ENCODE results near the gene GRID1.

GRID1 gene

GRCh38 chr10:86304436-86304835 is 62.2 kb downstream of the GRID1 start:
- Mint-ChIP-seq H3K9me3 (no peaks in the 10 kb centered on the region), H3K36me3 (no peaks in the 10 kb centered on the region), H3K4me3 (no peak overlapping the region), H3K27me3 (peaks cover 8% of the 10 kb centered on the region), H3K27ac (no peak overlapping the region), H3K4me1 (no peaks in the 10 kb centered on the region)
- no peak for DNase-seq (ENCODE audit: low spot score in 2 of 2)
- no peak for ATAC-seq (ENCODE audit: low read depth)

GRCh38 chr10:86303626-86304025 is 63.0 kb downstream of the GRID1 start:
- DNase-seq (ENCODE audit: low spot score in 2 of 2) (no peak), ATAC-seq (ENCODE audit: low read depth) (no peak)
- Mint-ChIP-seq H3K4me1 (no peaks in the 10 kb centered on the region), H3K36me3 (no peaks in the 10 kb centered on the region), H3K27me3 (peaks cover 8% of the 10 kb centered on the region), H3K27ac (no peak overlapping the region), H3K9me3 (no peaks in the 10 kb centered on the region), H3K4me3 (no peak overlapping the region)

- Mint-ChIP-seq H3K27me3 (peaks cover 8% of the 10 kb centered on the region), H3K27ac (no peak overlapping the region), H3K36me3 (no peaks in the 10 kb centered on the region), H3K4me3 (no peak overlapping the region), H3K4me1 (no peaks in the 10 kb centered on the region), H3K9me3 (no peaks in the 10 kb centered on the region)
- no peak for ATAC-seq (ENCODE audit: low read depth)
- no peak for DNase-seq (ENCODE audit: low spot score in 2 of 2)
Measured at GRCh38 chr10:86301971-86302370, 64.6 kb downstream of the GRID1 start.

- no peaks in the 10 kb centered on the region for H3K9me3 Mint-ChIP-seq
- peaks cover 8% of the 10 kb centered on the region for H3K27me3 Mint-ChIP-seq
- no peak overlapping the region for H3K27ac Mint-ChIP-seq
- H3K36me3 Mint-ChIP-seq, result no peaks in the 10 kb centered on the region
- ATAC-seq (ENCODE audit: low read depth) (no peak), DNase-seq (ENCODE audit: low spot score in 2 of 2) (no peak)
- no peaks in the 10 kb centered on the region for H3K4me1 Mint-ChIP-seq
- H3K4me3 Mint-ChIP-seq, result no peak overlapping the region
Measured at GRCh38 chr10:86300931-86301830, 65.4 kb downstream of the GRID1 start.

- H3K9me3 Mint-ChIP-seq, result no peaks in the 10 kb centered on the region
- no peak overlapping the region for H3K27ac Mint-ChIP-seq
- no peak overlapping the region for H3K4me3 Mint-ChIP-seq
- H3K4me1 Mint-ChIP-seq, result no peaks in the 10 kb centered on the region
- ATAC-seq (ENCODE audit: low read depth) (no peak), DNase-seq (ENCODE audit: low spot score in 2 of 2) (no peak)
- no peaks in the 10 kb centered on the region for H3K36me3 Mint-ChIP-seq
- H3K27me3 Mint-ChIP-seq, result peaks cover 8% of the 10 kb centered on the region
Measured at GRCh38 chr10:86300399-86300925, 66.1 kb downstream of the GRID1 start.

- ATAC-seq (ENCODE audit: low read depth), result no peak
- H3K27ac Mint-ChIP-seq, result no peak overlapping the region
- peaks cover 14% of the 10 kb centered on the region for H3K27me3 Mint-ChIP-seq
- H3K9me3 Mint-ChIP-seq, result no peaks in the 10 kb centered on the region
- no peaks in the 10 kb centered on the region for H3K4me1 Mint-ChIP-seq
- no peak for DNase-seq (ENCODE audit: low spot score in 2 of 2)
- no peak overlapping the region for H3K4me3 Mint-ChIP-seq
- H3K36me3 Mint-ChIP-seq, result no peaks in the 10 kb centered on the region
Measured at GRCh38 chr10:86299562-86299961, 67.0 kb downstream of the GRID1 start.

- Mint-ChIP-seq H3K4me3 (no peak overlapping the region), H3K27ac (no peak overlapping the region), H3K4me1 (no peaks in the 10 kb centered on the region), H3K27me3 (peaks cover 12% of the 10 kb centered on the region), H3K36me3 (no peaks in the 10 kb centered on the region), H3K9me3 (no peaks in the 10 kb centered on the region)
- no peak for ATAC-seq (ENCODE audit: low read depth)
- DNase-seq (ENCODE audit: low spot score in 2 of 2), result no peak
Measured at GRCh38 chr10:86298501-86299001, 68.0 kb downstream of the GRID1 start.

GRCh38 chr10:86295791-86296190 is 70.8 kb downstream of the GRID1 start:
- Mint-ChIP-seq H3K4me3 (no peak overlapping the region), H3K27me3 (peaks cover 14% of the 10 kb centered on the region), H3K36me3 (no peaks in the 10 kb centered on the region), H3K4me1 (peaks cover 2% of the 10 kb centered on the region), H3K27ac (no peak overlapping the region), H3K9me3 (no peaks in the 10 kb centered on the region)
- ATAC-seq (ENCODE audit: low read depth) (no peak), DNase-seq (ENCODE audit: low spot score in 2 of 2) (no peak)

- Mint-ChIP-seq H3K27me3 (peaks cover 16% of the 10 kb centered on the region), H3K27ac (no peak overlapping the region), H3K4me1 (peaks cover 2% of the 10 kb centered on the region), H3K9me3 (no peaks in the 10 kb centered on the region), H3K36me3 (no peaks in the 10 kb centered on the region), H3K4me3 (no peak overlapping the region)
- DNase-seq (ENCODE audit: low spot score in 2 of 2), result no peak
- ATAC-seq (ENCODE audit: low read depth), result no peak
Measured at GRCh38 chr10:86295351-86295750, 71.2 kb downstream of the GRID1 start.

- Mint-ChIP-seq H3K9me3 (no peaks in the 10 kb centered on the region), H3K4me3 (no peak overlapping the region), H3K36me3 (no peaks in the 10 kb centered on the region), H3K27me3 (peaks cover 14% of the 10 kb centered on the region), H3K27ac (no peak overlapping the region), H3K4me1 (peaks cover 2% of the 10 kb centered on the region)
- no peak for ATAC-seq (ENCODE audit: low read depth)
- no peak for DNase-seq (ENCODE audit: low spot score in 2 of 2)
Measured at GRCh38 chr10:86294346-86295265, 72.0 kb downstream of the GRID1 start.

- H3K27me3 Mint-ChIP-seq, result peaks cover 18% of the 10 kb centered on the region
- H3K27ac Mint-ChIP-seq, result no peak overlapping the region
Measured at GRCh38 chr10:86293396-86293791, 73.2 kb downstream of the GRID1 start.

GRCh38 chr10:86292462-86293395 is 73.9 kb downstream of the GRID1 start:
- no peaks in the 10 kb centered on the region for H3K9me3 Mint-ChIP-seq
- peaks cover 18% of the 10 kb centered on the region for H3K27me3 Mint-ChIP-seq
- no peaks in the 10 kb centered on the region for H3K36me3 Mint-ChIP-seq
- ATAC-seq (ENCODE audit: low read depth) (no peak), DNase-seq (ENCODE audit: low spot score in 2 of 2) (no peak)
- no peak overlapping the region for H3K4me3 Mint-ChIP-seq
- no peak overlapping the region for H3K27ac Mint-ChIP-seq
- peaks cover 2% of the 10 kb centered on the region for H3K4me1 Mint-ChIP-seq

More at GRCh38 chr10:86293396-86293791, 73.2 kb downstream of the GRID1 start:
- Mint-ChIP-seq H3K4me1 (peaks cover 2% of the 10 kb centered on the region), H3K36me3 (no peaks in the 10 kb centered on the region), H3K4me3 (no peak overlapping the region), H3K9me3 (no peaks in the 10 kb centered on the region)
- DNase-seq (ENCODE audit: low spot score in 2 of 2) (no peak), ATAC-seq (ENCODE audit: low read depth) (no peak)
